ENCODE measurements around the gene VGLL4. TPM values are rescaled to one million over a fixed set of nuclear protein-coding genes. Genes with fewer than 3 reads are reported as not detected.

Gene VGLL4
- total RNA-seq, 2 experiments from 2014 or later, result 24.4 to 24.9 TPM

DNA sequence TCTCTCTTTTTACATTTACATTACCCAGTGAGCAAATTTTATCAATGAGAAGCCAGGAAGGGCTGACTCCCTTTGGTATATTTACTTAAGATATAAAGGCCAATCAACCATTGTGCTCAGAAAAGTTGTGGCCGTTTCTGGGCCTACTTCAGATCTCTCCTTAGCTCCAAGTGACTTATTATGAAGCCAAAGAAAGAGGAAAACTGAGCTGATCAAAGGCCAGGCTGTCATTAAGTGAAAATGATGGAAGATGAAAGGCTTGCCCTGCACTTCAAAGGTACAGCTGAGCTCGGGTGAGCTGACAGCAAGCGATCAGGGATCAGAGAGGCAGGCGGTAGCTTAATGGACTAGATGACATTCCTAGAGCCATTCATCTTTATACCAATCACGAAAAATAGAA lies 24.8 kb downstream of the VGLL4 start:
- H3K4me1 Mint-ChIP-seq, result peaks cover 59% of the 10 kb centered on the region
- ChIA-PET POLR2A (no interaction called here), CTCF (interaction anchor here (0.5 to 1.3 kb wide), 3 partner anchors 10 to 21 kb away, joined by 3 read pairs; no protein-coding TSS in a partner anchor)
- ATAC-seq, result no peak
- H3K36me3 Mint-ChIP-seq (ENCODE audit: low read depth), result peaks cover 4% of the 10 kb centered on the region
- H3K9me3 Mint-ChIP-seq (ENCODE audit: low read depth), result peaks cover 3% of the 10 kb centered on the region
- H3K27me3 Mint-ChIP-seq, result no peaks in the 10 kb centered on the region
- DNase-seq, result no peak
- no peak overlapping the region for H3K4me3 Mint-ChIP-seq
- intact Hi-C loops (cut with DNase I, micrococcal nuclease), result no loop called here
- no peak overlapping the region for H3K27ac Mint-ChIP-seq

- H3K27me3 Mint-ChIP-seq, result no peaks in the 10 kb centered on the region
- H3K9me3 Mint-ChIP-seq (ENCODE audit: low read depth), result no peaks in the 10 kb centered on the region
- H3K4me1 Mint-ChIP-seq, result peaks cover 62% of the 10 kb centered on the region
- DNase-seq (no peak), ATAC-seq (no peak)
- peaks cover 4% of the 10 kb centered on the region for H3K36me3 Mint-ChIP-seq (ENCODE audit: low read depth)
- H3K27ac Mint-ChIP-seq, result no peak overlapping the region
- intact Hi-C loops (cut with DNase I, micrococcal nuclease), result no loop called here
- ChIA-PET CTCF (interaction anchor here (1.3 kb wide), 1 partner anchor 22 kb away, joined by 3 read pairs; no protein-coding TSS in a partner anchor), POLR2A (interaction anchor here (0.5 kb wide), 1 partner anchor 68 kb away, joined by 3 read pairs; no protein-coding TSS in a partner anchor)
- no peak overlapping the region for H3K4me3 Mint-ChIP-seq
Observed at GRCh38 chr3:11616551-11616950, 27.2 kb downstream of the VGLL4 start.

DNA sequence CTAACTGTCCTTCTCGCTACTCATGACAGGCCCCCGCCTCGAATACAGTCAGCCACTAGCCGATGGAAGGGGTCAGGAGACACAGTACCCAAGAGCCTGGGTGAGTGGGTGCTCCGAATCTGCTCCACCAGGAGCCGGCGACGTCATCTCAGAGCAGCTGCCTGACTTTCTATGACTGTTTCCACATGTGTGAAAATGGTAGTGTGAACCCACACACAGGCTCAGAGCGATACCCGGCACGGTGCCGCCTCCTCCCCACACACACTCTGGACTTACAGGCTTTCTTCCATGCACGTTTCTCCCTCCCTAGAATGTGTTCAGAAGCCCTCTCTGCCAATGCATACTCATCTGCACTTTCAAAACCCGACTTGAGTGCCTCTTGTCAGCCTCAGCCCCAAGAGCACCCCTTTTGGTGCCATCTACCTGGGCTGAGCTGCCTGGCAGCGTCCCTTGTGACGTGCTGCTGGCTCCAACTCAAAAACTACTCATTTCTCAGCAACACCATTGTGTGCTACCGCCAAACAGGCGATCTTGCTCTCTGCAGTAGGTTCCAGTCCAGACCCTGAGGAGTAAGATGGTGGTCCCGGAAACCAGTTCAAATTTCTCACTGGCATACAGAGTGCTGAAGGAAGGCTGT lies 29.7 kb downstream of the VGLL4 start:
- peaks cover 3% of the 10 kb centered on the region for H3K36me3 Mint-ChIP-seq (ENCODE audit: low read depth)
- ATAC-seq (peak; percentile 36), DNase-seq (peak; percentile 20)
- no peak overlapping the region for H3K27ac Mint-ChIP-seq
- POLR2A ChIA-PET, result no interaction called here
- H3K9me3 Mint-ChIP-seq (ENCODE audit: low read depth), result no peaks in the 10 kb centered on the region
- H3K27me3 Mint-ChIP-seq, result no peaks in the 10 kb centered on the region
- H3K4me1 Mint-ChIP-seq, result peaks cover 56% of the 10 kb centered on the region
- intact Hi-C loops (cut with DNase I, micrococcal nuclease), result no loop called here
- CTCF ChIA-PET, result no interaction called here
- H3K4me3 Mint-ChIP-seq, result no peak overlapping the region

DNA sequence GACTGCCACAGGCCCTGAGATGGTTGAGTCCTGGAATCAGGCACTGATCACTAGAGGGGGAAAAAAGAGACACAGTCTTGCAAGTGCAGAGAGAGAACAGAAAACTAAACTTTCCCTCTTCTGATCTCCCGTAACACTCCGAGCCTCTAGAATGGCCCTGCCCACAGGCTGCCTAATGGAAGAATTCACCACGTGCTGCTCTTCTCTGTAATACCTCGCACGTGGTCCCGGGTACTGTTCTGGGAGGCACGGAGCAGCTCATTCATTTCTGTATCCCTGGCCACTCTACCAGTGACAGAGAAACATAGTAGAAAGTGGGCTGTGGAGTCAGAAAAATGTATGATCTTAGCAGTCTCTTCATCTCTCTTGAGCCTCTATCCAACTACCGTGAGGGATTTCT lies 30.4 kb downstream of the VGLL4 start:
- intact Hi-C loops (cut with DNase I, micrococcal nuclease), result no loop called here
- Mint-ChIP-seq H3K4me1 (peaks cover 55% of the 10 kb centered on the region), H3K4me3 (no peak overlapping the region), H3K27me3 (no peaks in the 10 kb centered on the region), H3K27ac (no peak overlapping the region), H3K9me3 (ENCODE audit: low read depth) (no peaks in the 10 kb centered on the region), H3K36me3 (ENCODE audit: low read depth) (peaks cover 3% of the 10 kb centered on the region)
- no peak for DNase-seq
- no peak for ATAC-seq
- POLR2A ChIA-PET, result no interaction called here
- CTCF ChIA-PET, result interaction anchor here (1.1 kb wide), 1 partner anchor 38 kb away, joined by 4 read pairs; no protein-coding TSS in a partner anchor

- Mint-ChIP-seq H3K27ac (no peak overlapping the region), H3K9me3 (ENCODE audit: low read depth) (no peaks in the 10 kb centered on the region), H3K36me3 (ENCODE audit: low read depth) (peaks cover 3% of the 10 kb centered on the region), H3K4me3 (no peak overlapping the region), H3K27me3 (no peaks in the 10 kb centered on the region), H3K4me1 (peaks cover 60% of the 10 kb centered on the region)
- ATAC-seq (no peak), DNase-seq (no peak)
- POLR2A ChIA-PET, result no interaction called here
- intact Hi-C loops (cut with DNase I, micrococcal nuclease), result no loop called here
- CTCF ChIA-PET, result interaction anchor here (1.1 kb wide), 1 partner anchor 39 kb away, joined by 4 read pairs; no protein-coding TSS in a partner anchor
Observed at GRCh38 chr3:11612515-11613188, 31.1 kb downstream of the VGLL4 start.

DNA sequence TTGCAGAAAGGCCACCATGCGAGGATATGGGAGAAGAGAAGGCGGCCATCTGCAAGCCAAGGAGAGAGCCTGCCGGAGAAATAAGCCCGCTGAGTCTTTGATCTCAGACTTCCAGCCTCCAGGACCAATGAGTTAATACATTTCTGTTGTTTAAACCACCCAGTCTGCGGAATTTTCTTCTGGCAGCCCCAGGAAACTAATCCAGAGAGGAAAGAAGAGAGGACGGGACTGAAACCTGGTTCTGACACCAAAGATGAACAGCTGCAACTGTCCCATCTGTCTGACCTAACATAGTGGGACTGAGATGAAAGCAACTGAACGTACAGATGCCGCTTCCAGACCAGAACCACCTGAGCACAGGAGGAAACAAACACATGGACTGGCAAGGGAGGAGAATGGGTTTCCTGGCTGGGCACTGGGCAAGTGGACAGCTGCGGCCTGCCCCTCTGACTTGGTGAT lies 32.3 kb downstream of the VGLL4 start:
- POLR2A ChIA-PET, result no interaction called here

GRCh38 chr3:11610700-11611275 lies 32.9 kb downstream of the VGLL4 start:
- ATAC-seq (no peak), DNase-seq (no peak)
- H3K4me1 Mint-ChIP-seq, result peaks cover 63% of the 10 kb centered on the region
- CTCF ChIA-PET, result interaction anchor here (0.6 kb wide), 1 partner anchor 1205 kb away, joined by 3 read pairs; no protein-coding TSS in a partner anchor
- H3K27me3 Mint-ChIP-seq, result no peaks in the 10 kb centered on the region
- intact Hi-C loops (cut with DNase I, micrococcal nuclease), result no loop called here
- no peak overlapping the region for H3K27ac Mint-ChIP-seq
- no peaks in the 10 kb centered on the region for H3K9me3 Mint-ChIP-seq (ENCODE audit: low read depth)
- POLR2A ChIA-PET, result no interaction called here
- no peak overlapping the region for H3K4me3 Mint-ChIP-seq
- H3K36me3 Mint-ChIP-seq (ENCODE audit: low read depth), result peaks cover 13% of the 10 kb centered on the region

More for the DNA sequence above, 32.3 kb downstream of the VGLL4 start:
- CTCF ChIA-PET, result no interaction called here
- Mint-ChIP-seq H3K4me1 (peaks cover 63% of the 10 kb centered on the region), H3K27ac (no peak overlapping the region), H3K36me3 (ENCODE audit: low read depth) (peaks cover 9% of the 10 kb centered on the region), H3K9me3 (ENCODE audit: low read depth) (no peaks in the 10 kb centered on the region), H3K4me3 (no peak overlapping the region), H3K27me3 (no peaks in the 10 kb centered on the region)
- intact Hi-C loops (cut with DNase I, micrococcal nuclease), result no loop called here
- ATAC-seq, result no peak
- no peak for DNase-seq

GRCh38 chr3:11610044-11610671 lies 33.6 kb downstream of the VGLL4 start:
- intact Hi-C loops (cut with DNase I, micrococcal nuclease), result no loop called here
- Mint-ChIP-seq H3K9me3 (ENCODE audit: low read depth) (no peaks in the 10 kb centered on the region), H3K36me3 (ENCODE audit: low read depth) (peaks cover 16% of the 10 kb centered on the region), H3K4me3 (no peak overlapping the region), H3K4me1 (peaks cover 66% of the 10 kb centered on the region), H3K27ac (no peak overlapping the region), H3K27me3 (no peaks in the 10 kb centered on the region)
- ChIA-PET CTCF (interaction anchor here (0.6 to 1.3 kb wide), 3 partner anchors 8 to 1206 kb away, joined by 3 to 5 read pairs (median 3); no protein-coding TSS in a partner anchor), POLR2A (no interaction called here)
- ATAC-seq (no peak), DNase-seq (no peak)

- Mint-ChIP-seq H3K4me3 (no peak overlapping the region), H3K27me3 (no peaks in the 10 kb centered on the region), H3K9me3 (ENCODE audit: low read depth) (no peaks in the 10 kb centered on the region), H3K4me1 (peaks cover 68% of the 10 kb centered on the region), H3K27ac (no peak overlapping the region), H3K36me3 (ENCODE audit: low read depth) (peaks cover 16% of the 10 kb centered on the region)
- ATAC-seq (no peak), DNase-seq (no peak)
- intact Hi-C loops (cut with DNase I, micrococcal nuclease), result no loop called here
- ChIA-PET POLR2A (no interaction called here), CTCF (interaction anchor here (0.8 to 1.3 kb wide), 3 partner anchors 9 to 275 kb away, joined by 3 to 5 read pairs (median 3); no protein-coding TSS in a partner anchor)
Observed at GRCh38 chr3:11609481-11609880, 34.2 kb downstream of the VGLL4 start.

DNA sequence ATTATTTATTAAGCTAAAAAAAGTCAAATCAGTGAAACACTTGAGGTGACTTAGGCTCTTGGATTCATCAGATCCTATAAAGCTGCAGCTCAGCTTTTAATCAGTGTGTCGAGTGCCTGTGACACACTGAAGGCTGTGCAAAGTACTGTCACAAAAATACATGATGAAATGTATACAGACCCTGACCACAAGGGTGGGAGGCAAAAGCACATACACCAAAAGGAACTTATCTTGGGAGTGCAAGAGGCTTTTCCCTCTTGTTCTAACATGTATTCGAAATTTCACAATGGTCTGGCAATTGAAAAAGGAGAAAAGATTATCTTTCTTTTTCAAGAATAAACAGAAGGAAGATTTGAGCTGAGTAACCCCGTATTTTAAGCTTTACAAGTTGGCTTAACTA lies 35.9 kb downstream of the VGLL4 start:
- Mint-ChIP-seq H3K27ac (no peak overlapping the region), H3K9me3 (ENCODE audit: low read depth) (no peaks in the 10 kb centered on the region), H3K36me3 (ENCODE audit: low read depth) (peaks cover 15% of the 10 kb centered on the region), H3K4me3 (no peak overlapping the region), H3K4me1 (peaks cover 56% of the 10 kb centered on the region), H3K27me3 (no peaks in the 10 kb centered on the region)
- ATAC-seq, result no peak
- intact Hi-C loops (cut with DNase I, micrococcal nuclease), result no loop called here
- CTCF ChIA-PET, result interaction anchor here (1.0 kb wide), 1 partner anchor 17 kb away, joined by 4 read pairs; no protein-coding TSS in a partner anchor
- no peak for DNase-seq
- POLR2A ChIA-PET, result no interaction called here

DNA sequence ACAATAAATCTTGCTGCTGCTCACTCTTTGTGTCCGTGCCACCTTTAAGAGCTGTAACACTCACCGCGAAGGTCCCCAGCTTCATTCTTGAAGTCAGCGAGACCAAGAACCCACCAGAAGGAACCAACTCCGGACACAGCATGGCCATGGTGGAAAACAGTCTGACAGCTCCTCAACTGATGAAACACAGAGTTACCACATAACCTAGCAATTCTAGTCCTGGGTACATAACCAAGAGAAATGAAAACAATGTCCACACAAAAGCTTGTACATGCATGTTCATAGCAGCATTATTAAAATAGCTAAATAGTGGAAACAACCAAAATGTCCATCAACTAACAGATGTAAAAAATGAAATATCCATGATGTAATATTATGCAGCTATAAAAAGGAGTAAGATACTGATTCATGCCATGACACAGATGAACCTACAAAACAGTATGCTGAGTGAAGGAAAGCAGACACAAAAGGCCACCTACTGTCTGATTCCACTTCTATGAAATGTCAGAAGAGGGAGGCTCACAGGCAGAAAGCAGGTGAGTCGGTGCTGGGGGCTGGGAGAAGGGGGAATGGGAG lies 36.8 kb downstream of the VGLL4 start:
- ChIA-PET POLR2A (no interaction called here), CTCF (interaction anchor here (0.7 to 0.9 kb wide), 3 partner anchors 16 to 34 kb away, joined by 3 to 5 read pairs (median 4); no protein-coding TSS in a partner anchor)
- no peak for ATAC-seq
- intact Hi-C loops (cut with DNase I, micrococcal nuclease), result no loop called here
- no peaks in the 10 kb centered on the region for H3K9me3 Mint-ChIP-seq (ENCODE audit: low read depth)
- no peak overlapping the region for H3K4me3 Mint-ChIP-seq
- peaks cover 13% of the 10 kb centered on the region for H3K36me3 Mint-ChIP-seq (ENCODE audit: low read depth)
- H3K4me1 Mint-ChIP-seq, result peaks cover 54% of the 10 kb centered on the region
- peak overlapping the region; percentile 57 for H3K27ac Mint-ChIP-seq
- no peaks in the 10 kb centered on the region for H3K27me3 Mint-ChIP-seq
- DNase-seq, result no peak
